Measurements from ENCODE around the gene METTL4. TPM values are rescaled to one million over a fixed set of nuclear protein-coding genes. Genes with fewer than 3 reads are reported as not detected.
A peak's percentile ranks its signal among the peaks of the same experiment; 100 is the strongest.
"Not testable (repeated sequence)": the region's sequence is repeated elsewhere in the genome, so short reads cannot be mapped to it uniquely, and the experiment has no call there.

The METTL4 gene
- total RNA-seq, 1 donor from 2014 or later = 18.4 TPM

GRCh38 chr18:2547477-2548087, 23.7 kb downstream of the METTL4 start:
- Mint-ChIP-seq H3K36me3 (ENCODE audit: low read depth) (peaks cover 17% of the 10 kb centered on the region), H3K9me3 (no peaks in the 10 kb centered on the region), H3K27me3 (no peaks in the 10 kb centered on the region), H3K27ac (no peak overlapping the region), H3K4me1 (no peaks in the 10 kb centered on the region), H3K4me3 (no peak overlapping the region)
- intact Hi-C loops (cut with micrococcal nuclease) = loop anchor here (2.0 to 5.0 kb wide), 3 partner anchors 211 to 443 kb away; no protein-coding TSS in a partner anchor
- DNase-seq = peak; percentile 65

DNA sequence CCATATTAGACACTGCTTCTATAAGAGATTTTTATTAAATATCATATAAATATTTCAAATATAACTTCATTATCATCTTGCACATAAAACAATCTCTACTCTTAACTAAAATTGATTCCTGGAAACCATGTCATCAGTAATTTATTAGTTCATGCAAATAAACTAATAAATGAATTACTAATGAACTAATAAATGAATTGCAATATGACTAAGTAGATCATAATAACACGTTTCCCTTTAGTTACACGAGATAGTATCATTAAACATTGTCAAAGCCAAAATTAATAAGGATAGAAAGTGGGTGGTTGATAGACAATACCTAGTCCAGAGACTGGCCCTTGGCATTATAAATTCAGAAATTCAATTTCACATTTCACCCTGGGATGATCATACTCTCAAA, 26.1 kb downstream of the METTL4 start:
- no peaks in the 10 kb centered on the region for H3K27me3 Mint-ChIP-seq
- H3K36me3 Mint-ChIP-seq (ENCODE audit: low read depth) = peaks cover 9% of the 10 kb centered on the region
- H3K4me1 Mint-ChIP-seq = no peaks in the 10 kb centered on the region
- no peak overlapping the region for H3K4me3 Mint-ChIP-seq
- H3K9me3 Mint-ChIP-seq = no peaks in the 10 kb centered on the region
- intact Hi-C loops (cut with micrococcal nuclease) = loop anchor here (5.0 kb wide), 1 partner anchor 362 kb away; no protein-coding TSS in a partner anchor
- no peak for DNase-seq
- no peak overlapping the region for H3K27ac Mint-ChIP-seq

- H3K9me3 Mint-ChIP-seq; H3K36me3 Mint-ChIP-seq (ENCODE audit: low read depth); DNase-seq; H3K27ac Mint-ChIP-seq; H3K4me1 Mint-ChIP-seq; H3K27me3 Mint-ChIP-seq; H3K4me3 Mint-ChIP-seq: not testable (repeated sequence)
- intact Hi-C loops (cut with micrococcal nuclease) = loop anchor here (5.0 kb wide), 2 partner anchors 955 to 1680 kb away; no protein-coding TSS in a partner anchor
Measured at GRCh38 chr18:2541925-2542563, 29.3 kb downstream of the METTL4 start.

DNA sequence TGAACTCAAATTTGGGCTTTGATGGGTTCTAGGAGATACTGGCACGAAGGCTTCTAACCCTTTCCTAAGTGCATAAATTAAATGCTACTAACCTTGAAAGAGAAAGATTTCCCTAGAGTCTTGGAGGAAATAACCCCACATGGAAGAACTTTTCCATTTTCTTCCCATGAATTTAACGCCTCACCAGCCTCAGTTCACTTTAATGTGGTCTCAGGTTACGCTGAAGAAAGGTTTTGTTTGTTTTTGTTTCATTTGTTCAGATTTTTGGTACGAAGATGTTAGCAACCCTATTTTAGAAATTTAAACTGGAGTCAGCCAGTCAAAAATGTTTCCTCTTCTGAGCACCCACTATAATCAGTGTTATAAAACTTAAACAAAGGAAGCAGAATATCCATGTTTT, 30.7 kb downstream of the METTL4 start:
- Mint-ChIP-seq H3K4me3 (no peak overlapping the region), H3K27ac (no peak overlapping the region), H3K4me1 (no peaks in the 10 kb centered on the region), H3K9me3 (no peaks in the 10 kb centered on the region), H3K36me3 (ENCODE audit: low read depth) (peaks cover 3% of the 10 kb centered on the region), H3K27me3 (no peaks in the 10 kb centered on the region)
- intact Hi-C loops (cut with micrococcal nuclease) = loop anchor here (5.0 kb wide), 2 partner anchors 953 to 1678 kb away; no protein-coding TSS in a partner anchor
- no peak for DNase-seq

DNA sequence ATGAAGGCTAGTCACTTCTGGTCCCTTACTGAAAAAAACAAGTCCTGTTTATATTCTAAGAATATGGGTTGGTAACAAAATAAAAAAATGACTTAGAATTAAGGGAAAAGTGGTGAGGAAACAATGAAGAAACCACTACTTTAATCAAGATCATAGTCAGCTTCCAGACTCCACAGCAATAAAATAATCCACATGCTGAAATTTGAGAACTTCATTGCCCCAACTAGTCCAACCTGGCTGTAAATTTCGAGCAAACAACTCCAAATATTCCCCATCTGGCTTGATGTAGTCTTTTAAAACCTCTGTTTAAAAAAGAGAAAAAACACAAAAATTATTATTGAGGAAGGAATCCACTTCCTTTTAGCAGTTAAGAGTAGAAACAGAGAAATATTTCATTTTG, 32.5 kb downstream of the METTL4 start:
- no peak for DNase-seq
- Mint-ChIP-seq H3K9me3 (no peaks in the 10 kb centered on the region), H3K4me3 (no peak overlapping the region), H3K36me3 (ENCODE audit: low read depth) (peaks cover 14% of the 10 kb centered on the region), H3K27me3 (no peaks in the 10 kb centered on the region), H3K27ac (no peak overlapping the region), H3K4me1 (no peaks in the 10 kb centered on the region)
- intact Hi-C loops (cut with micrococcal nuclease) = no loop called here

DNA sequence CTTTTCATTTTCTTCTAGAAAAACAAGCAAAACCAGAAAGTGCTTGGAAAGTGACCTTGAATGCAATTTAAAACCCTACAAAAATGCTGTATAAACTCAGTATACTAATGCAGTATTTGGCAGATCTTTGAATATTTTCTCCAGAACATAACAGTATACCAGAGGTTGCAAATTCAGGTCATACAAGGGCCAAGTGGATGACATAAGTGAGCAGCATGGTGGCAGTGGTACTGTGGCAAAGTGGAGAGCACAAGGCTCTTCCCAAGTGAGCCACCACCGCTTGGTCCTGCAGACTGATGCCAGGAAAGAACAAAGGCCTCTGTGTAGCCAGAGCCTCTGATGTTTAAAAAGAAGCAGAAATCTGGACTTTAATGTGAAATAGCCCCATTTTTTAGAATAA, 33.1 kb downstream of the METTL4 start:
- Mint-ChIP-seq H3K4me3 (no peak overlapping the region), H3K36me3 (ENCODE audit: low read depth) (peaks cover 14% of the 10 kb centered on the region), H3K27ac (no peak overlapping the region), H3K27me3 (no peaks in the 10 kb centered on the region), H3K4me1 (no peaks in the 10 kb centered on the region), H3K9me3 (no peaks in the 10 kb centered on the region)
- intact Hi-C loops (cut with micrococcal nuclease) = no loop called here
- no peak for DNase-seq

- no peak for DNase-seq
- Mint-ChIP-seq H3K36me3 (ENCODE audit: low read depth) (peaks cover 20% of the 10 kb centered on the region), H3K4me1 (no peaks in the 10 kb centered on the region), H3K9me3 (no peaks in the 10 kb centered on the region), H3K4me3 (no peak overlapping the region), H3K27me3 (no peaks in the 10 kb centered on the region), H3K27ac (no peak overlapping the region)
- intact Hi-C loops (cut with micrococcal nuclease) = no loop called here
Measured at GRCh38 chr18:2537296-2537695, 34.0 kb downstream of the METTL4 start.

GRCh38 chr18:2536493-2536892, 34.8 kb downstream of the METTL4 start:
- Mint-ChIP-seq H3K36me3 (ENCODE audit: low read depth) (peaks cover 20% of the 10 kb centered on the region), H3K4me1 (no peaks in the 10 kb centered on the region), H3K4me3 (no peak overlapping the region), H3K27ac (no peak overlapping the region), H3K9me3 (no peaks in the 10 kb centered on the region), H3K27me3 (no peaks in the 10 kb centered on the region)
- no peak for DNase-seq
- intact Hi-C loops (cut with micrococcal nuclease) = no loop called here

- Mint-ChIP-seq H3K4me1 (no peaks in the 10 kb centered on the region), H3K27me3 (no peaks in the 10 kb centered on the region), H3K4me3 (no peak overlapping the region), H3K9me3 (no peaks in the 10 kb centered on the region), H3K27ac (no peak overlapping the region), H3K36me3 (ENCODE audit: low read depth) (peaks cover 20% of the 10 kb centered on the region)
- intact Hi-C loops (cut with micrococcal nuclease) = no loop called here
- no peak for DNase-seq
Measured at GRCh38 chr18:2536063-2536462, 35.2 kb downstream of the METTL4 start.

GRCh38 chr18:2535419-2535910, 35.8 kb downstream of the METTL4 start:
- Mint-ChIP-seq H3K27me3 (no peaks in the 10 kb centered on the region), H3K9me3 (no peaks in the 10 kb centered on the region), H3K27ac (no peak overlapping the region), H3K36me3 (ENCODE audit: low read depth) (peaks cover 20% of the 10 kb centered on the region), H3K4me3 (no peak overlapping the region), H3K4me1 (no peaks in the 10 kb centered on the region)
- DNase-seq = no peak
- intact Hi-C loops (cut with micrococcal nuclease) = no loop called here

DNA sequence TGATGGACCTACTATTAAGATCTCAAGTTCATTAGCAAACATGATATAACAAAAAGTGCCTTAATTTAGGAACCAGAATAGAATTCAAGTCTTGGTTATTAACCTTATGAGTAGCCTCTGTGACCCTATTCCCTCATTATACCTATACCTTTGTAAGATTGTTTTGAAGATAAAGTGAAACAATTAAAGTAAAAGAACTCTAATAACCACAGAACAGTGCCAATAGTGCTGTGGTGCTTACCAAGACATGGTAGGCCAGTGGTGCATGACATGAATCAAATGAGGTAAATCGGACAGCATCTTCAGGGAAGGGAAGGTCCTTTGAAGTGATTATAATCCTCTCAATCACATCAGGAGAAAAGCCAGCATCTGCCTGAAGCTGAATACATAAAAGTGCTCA, 36.4 kb downstream of the METTL4 start:
- DNase-seq = no peak
- Mint-ChIP-seq H3K27me3 (no peaks in the 10 kb centered on the region), H3K27ac (no peak overlapping the region), H3K36me3 (ENCODE audit: low read depth) (peaks cover 20% of the 10 kb centered on the region), H3K9me3 (no peaks in the 10 kb centered on the region), H3K4me3 (no peak overlapping the region), H3K4me1 (no peaks in the 10 kb centered on the region)
- intact Hi-C loops (cut with micrococcal nuclease) = no loop called here

DNA sequence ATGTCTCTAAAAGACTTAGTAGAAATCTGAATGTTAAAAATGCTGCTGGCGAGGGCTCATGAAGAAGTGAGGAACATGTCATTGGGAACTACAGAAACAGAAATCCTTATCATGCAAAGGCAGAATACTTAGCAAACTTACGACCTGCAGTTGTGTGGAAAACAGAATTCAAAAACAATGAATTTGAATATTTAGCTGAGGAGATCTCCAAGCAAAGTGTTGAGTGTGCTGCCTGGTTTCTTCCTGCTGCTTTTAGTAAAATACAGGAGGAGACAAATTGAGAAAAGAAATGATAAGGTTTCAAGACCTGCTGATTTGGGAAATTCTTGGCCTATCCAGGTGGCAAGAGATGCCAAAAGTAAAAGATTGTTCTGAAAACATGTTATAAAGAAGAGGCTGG, 38.5 kb downstream of the METTL4 start:
- Mint-ChIP-seq H3K4me1 (no peaks in the 10 kb centered on the region), H3K9me3 (no peaks in the 10 kb centered on the region), H3K27ac (no peak overlapping the region), H3K27me3 (no peaks in the 10 kb centered on the region), H3K4me3 (no peak overlapping the region), H3K36me3 (ENCODE audit: low read depth) (peaks cover 20% of the 10 kb centered on the region)
- intact Hi-C loops (cut with micrococcal nuclease) = no loop called here
- no peak for DNase-seq

DNA sequence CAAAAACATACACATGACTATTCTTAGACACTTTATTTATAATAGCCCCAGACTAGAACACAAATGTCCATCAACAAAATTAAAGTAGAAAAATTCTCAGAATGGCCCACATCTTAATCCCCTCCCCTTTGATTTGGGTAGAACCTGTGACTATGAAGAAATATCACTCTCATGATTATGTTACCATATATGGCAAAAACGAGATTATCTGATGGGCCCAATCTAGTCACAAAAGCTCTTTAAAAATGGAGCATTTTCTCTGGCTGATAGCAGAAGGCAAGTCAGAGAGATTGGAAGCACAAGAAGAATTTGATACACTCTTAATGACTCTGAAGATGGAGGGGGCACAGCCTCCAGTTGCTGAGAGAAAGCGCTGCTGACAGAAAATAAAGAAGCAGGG, 39.6 kb downstream of the METTL4 start:
- Mint-ChIP-seq H3K36me3 (ENCODE audit: low read depth) (peaks cover 17% of the 10 kb centered on the region), H3K9me3 (no peaks in the 10 kb centered on the region), H3K4me1 (no peaks in the 10 kb centered on the region), H3K27me3 (no peaks in the 10 kb centered on the region), H3K4me3 (no peak overlapping the region), H3K27ac (no peak overlapping the region)
- intact Hi-C loops (cut with micrococcal nuclease) = no loop called here
- DNase-seq = no peak

GRCh38 chr18:2529154-2529553, 42.2 kb downstream of the METTL4 start:
- Mint-ChIP-seq H3K27ac (no peak overlapping the region), H3K36me3 (ENCODE audit: low read depth) (peaks cover 7% of the 10 kb centered on the region), H3K4me1 (no peaks in the 10 kb centered on the region), H3K4me3 (no peak overlapping the region), H3K9me3 (no peaks in the 10 kb centered on the region), H3K27me3 (no peaks in the 10 kb centered on the region)
- intact Hi-C loops (cut with micrococcal nuclease) = no loop called here
- no peak for DNase-seq

All from activated CD4-positive, alpha-beta T cell treated with anti-CD3 and anti-CD28 coated beads, Interleukin-2, amount 10 ng/mL, durations not matched to agents 24 days and 14 days (primary cell).